OCI-LY7 (cell line): ENCODE measurements around the gene PIP5K1C.

Experiments used
- CTCF ChIP-seq: fragments of 200-600 bp; sonication (generic); conservative IDR thresholded peaks from 2 replicates; pipeline ENCODE4 v1.5.1; 2014; ENCODE audit warnings: mild to moderate bottlenecking, antibody characterized with exemption, low read length, moderate library complexity, mixed read lengths
- EZH2phosphoT487 ChIP-seq: fragments of 200-600 bp; sonication (generic); IDR thresholded peaks from 2 replicates; pipeline ENCODE4 v1.6.1; 2018; ENCODE audit warnings: low read depth, borderline replicate concordance, mild to moderate bottlenecking, mixed run types, antibody characterized with exemption, low read length, moderate library complexity, mixed read lengths

- TF ChIP-seq CTCF: no peak
- TF ChIP-seq EZH2phosphoT487: no peak
Measured at GRCh38 chr19:3632739-3633558, 67.3 kb downstream of the PIP5K1C start.
